GM18861 (cell line): ENCODE data around the gene POLG.

Experiments used
- ATAC-seq: cut with Tn5 transposase; IDR thresholded peaks from one replicate; pipeline ENCODE4 v1.9.1; 2021; ENCODE audit not compliant: unreplicated experiment

POLG gene

DNA sequence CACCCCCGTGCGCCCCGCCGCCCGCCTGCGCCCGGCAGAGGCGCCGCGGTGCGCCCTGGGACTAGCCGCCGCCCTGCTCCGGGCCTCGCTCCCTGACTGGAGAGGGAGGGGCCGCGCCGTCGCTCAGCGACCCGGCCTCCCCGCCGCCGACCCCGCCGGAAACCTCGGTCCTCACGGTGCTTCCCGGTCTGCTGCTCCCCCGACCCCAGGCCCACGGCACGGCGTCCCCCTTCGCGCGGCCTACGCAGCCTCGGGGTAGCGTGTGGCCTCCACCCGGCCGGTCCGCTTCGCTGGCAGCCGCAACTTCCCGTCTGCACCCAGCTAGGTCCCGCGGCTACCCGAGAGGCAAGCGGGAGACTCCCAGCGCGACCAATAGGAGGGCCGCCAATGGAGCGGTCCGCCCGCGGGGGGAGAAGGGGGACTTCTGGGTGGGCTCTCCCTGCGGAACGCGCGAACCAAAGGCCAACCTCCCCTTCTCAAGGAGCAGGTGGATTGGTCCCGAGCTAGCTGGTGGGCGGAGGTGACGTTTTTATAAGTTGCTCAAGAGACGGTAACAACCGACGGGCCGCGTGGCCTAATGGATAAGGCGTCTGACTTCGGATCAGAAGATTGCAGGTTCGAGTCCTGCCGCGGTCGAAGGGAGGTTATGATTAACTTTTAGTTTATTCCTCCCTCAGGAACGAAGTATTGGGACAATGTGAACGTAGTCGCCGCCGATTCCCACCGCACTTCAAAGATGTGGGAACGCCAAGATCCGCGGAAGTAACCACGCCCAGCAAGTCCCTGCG, at the start of gene POLG:
Gene POLG (minus strand): TSS at position 315 of the 788 bp plus-strand sequence. CDS start 1,070 bp downstream, outside the sequence.
- ATAC-seq, result peak; percentile 85

DNA sequence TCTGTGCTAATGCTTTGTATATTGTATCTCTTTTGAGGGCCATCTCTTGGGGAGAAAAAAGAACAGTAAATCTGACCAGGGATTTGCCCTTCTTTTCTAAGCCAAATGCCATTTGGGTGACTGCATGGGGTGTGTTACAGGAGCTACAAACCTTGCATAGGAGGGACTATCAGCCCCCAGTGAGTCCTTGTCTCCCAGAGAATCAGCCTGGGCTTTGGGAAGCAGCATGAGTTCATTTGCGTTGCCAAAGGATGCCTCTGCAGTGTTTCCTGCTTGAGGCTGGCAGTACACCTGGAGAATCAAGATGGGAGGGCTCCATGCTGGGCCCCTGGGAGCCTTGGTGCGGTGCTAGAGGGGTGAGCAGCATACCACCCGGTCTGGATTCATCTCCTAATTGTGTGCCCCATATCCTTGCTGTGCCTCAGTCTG, 49.6 kb upstream of the POLG start:
- no peak for ATAC-seq

DNA sequence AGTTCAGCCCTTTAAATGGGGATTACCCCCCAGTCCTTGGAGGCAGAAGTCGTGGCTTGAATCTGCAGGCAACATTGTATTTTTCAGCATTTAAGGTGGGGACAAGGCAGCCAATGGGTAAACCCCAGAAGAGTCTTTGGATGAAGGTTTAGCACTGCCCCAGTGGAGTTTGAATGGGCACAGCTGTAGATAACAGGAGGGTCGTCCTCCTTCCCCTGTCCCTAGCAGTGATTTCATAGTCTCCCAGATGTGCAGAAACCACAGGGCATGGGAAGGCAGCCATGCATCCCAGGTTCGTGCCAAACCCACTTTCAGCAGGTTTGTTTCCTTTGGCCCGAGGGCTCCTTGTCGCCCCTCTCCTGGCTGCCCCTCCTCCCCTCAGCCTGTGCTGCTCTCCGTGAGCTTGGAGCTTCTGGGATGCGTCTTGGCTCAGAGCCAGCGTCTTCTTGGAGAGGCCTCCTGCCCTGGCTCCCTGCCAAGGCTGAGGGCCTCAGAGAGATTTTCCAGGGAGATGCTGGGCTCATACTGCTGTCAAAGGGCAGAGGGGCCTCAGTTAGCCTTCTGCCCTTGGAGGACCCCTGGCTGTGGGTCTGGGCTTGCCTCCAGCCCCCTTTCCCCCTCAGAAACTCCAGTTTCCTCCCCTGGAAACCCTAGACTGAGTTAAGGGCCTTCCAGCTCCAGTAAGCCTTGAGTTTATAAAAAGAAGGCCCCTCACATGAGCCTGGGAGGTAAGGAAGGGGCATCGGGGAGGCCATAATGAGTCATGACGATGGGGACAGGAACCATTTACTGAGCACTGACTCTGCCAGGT, 48.9 kb upstream of the POLG start:
- ATAC-seq, result no peak

DNA sequence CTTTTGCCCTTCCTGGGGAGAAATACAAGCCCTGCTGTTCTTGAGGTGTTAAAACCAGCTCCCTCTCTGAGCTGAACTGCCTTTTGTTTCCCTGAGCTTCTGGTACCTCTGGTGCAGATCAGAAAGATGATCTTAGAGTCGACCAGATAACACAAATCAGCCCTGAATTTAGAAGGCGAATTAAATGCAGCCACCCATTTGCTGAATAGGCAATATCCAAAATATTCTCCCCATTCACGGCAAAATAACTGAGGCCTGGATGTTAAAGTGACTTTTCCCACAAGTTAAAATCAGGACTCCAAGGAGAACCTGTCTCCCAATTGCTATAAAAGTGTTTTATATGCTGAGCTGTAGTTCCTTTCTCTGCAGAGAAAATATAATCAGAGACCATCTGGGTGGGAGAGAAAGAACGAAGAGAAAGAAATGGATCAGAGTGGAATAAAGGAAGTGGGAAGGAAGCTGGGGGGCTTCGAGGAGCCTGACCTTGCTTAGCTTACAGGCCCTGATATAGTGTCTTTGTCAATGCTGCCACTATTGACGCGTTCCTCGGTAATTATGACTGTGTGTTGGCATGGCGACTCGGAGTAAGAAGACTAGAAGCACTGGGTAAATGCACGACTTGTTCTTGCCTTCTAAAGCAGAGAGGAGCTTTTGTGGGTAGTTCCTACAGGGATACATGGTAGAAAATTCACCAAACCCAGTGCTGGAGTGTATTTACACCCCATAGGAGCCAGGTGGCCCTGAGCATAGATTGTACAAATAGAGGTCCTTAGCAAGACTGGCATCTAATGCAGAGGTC, 47.5 kb upstream of the POLG start:
- ATAC-seq, result no peak

DNA sequence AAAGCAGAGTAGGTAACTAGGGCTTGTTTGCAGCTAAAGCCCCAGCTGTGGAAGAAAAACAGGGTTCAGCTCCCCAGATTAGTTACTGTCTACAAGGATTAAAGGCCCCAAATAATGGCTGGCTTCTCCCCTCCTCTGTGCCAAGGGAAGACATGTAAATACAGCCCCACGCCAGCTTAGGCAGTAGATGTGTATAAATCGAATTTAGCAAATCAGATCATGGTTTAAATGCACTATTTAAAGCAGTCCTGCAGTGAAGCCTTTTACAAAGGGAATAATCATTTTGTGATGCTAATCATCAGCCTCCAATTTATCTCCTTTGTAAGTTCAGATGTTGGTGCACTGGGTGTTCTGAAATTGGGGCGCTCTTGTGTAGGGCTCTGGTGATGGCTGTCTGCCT, 46.7 kb upstream of the POLG start:
- ATAC-seq, result no peak

DNA sequence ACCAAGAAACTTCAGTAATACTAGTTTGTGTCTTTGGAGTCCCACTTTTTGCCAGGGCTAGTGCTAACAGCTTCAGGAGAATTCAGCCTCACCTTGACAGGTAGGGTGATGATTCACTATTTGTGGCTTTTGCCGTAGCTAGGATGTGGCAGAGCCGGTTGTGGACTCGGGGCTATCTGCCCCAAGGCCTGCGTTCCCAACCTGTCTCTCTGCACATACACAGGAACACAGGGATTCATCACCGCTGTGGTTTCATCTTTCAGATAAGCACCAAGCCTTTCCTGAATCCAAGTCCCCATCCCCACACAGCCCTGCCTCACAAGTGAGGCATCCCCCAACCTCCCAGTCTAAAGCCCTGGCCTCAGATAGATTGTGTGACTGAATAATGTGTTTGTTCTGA, 45.2 kb upstream of the POLG start:
- no peak for ATAC-seq

DNA sequence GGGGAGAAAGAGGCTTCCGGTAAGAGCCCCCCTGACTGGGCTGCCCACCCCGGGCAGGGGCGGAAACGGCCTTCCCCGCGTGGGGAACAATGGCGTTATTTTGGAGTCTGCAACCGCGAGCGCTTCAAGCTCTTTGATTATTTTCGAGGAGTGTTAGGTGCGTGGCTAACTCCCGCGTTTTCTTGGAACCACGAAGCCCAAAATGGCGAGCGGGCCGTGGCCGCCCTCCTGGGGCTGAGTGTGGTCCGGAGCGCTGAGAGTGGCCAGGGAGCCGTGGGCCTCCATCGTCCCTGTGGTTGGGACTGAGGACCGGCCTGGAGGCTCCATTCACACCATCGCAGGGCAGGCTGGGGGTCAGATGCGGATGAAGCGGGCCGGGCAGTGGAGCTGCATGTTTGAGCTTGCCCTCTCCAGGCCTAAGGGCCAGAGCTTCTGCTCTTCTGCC, 44.6 kb upstream of the POLG start:
- no peak for ATAC-seq

DNA sequence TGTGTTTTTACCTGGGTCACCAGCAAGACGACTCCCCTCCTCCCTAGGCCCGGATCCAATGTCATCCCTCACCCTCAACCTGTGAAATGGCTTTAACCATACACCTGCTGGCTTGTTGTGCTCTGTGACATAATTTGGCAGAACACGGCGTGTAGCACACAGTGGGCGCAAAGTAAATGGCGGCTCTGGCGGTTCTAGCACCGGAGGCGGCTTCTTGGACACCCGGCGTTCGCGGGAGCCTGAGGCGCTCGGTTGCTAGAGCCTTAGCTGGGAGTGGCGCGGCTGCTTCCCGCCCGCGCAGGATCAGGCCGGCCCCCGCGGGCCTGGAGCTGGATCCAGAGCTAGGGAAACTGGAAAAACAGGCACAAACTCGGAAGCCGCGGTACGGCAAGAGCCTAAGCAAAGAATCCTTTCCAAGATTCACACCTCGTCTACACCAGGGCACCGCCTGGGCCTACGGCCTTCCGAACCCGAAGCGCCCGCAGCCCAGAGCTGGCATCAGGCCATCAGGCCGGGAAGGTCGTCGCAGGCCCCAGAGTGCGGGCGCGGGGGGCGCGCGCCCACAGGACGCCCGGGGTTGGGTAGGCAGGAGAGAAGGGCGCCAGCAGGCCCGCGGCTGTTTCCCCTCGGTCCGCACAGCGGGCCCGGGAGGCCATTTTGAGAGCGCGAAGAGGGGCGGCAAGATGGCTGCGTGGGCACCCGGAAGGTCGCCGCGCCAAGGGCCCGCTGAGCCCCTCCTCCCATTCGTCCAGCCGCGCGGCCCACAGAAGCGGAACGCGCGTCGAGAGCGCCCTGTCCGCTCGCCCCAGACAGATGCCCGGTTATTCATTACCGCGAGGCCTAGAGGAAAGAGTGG, 43.9 kb upstream of the POLG start:
- ATAC-seq, result no peak

DNA sequence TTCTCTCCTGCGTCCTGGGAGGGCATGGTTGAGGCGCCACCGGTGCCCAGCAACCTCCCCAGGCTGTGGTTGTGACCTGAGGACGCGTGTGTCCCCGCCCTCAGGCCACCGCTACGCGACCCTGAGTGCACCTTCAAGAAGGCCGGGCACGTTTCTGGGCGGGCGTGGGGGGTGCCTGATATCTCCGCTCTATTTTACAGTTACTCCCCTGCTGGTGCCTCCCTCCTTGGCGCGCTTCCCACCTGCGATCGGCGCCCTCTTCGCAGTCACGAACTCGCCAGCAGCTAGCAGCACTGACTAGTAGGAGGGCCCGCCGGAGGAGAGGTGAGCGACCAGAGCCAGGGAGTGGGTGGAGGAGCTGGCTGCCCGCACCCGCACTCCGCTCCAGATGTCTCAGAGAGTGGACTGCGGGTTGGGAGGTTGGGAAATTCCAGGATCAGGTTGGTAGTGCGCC, 43.2 kb upstream of the POLG start:
- ATAC-seq, result no peak

DNA sequence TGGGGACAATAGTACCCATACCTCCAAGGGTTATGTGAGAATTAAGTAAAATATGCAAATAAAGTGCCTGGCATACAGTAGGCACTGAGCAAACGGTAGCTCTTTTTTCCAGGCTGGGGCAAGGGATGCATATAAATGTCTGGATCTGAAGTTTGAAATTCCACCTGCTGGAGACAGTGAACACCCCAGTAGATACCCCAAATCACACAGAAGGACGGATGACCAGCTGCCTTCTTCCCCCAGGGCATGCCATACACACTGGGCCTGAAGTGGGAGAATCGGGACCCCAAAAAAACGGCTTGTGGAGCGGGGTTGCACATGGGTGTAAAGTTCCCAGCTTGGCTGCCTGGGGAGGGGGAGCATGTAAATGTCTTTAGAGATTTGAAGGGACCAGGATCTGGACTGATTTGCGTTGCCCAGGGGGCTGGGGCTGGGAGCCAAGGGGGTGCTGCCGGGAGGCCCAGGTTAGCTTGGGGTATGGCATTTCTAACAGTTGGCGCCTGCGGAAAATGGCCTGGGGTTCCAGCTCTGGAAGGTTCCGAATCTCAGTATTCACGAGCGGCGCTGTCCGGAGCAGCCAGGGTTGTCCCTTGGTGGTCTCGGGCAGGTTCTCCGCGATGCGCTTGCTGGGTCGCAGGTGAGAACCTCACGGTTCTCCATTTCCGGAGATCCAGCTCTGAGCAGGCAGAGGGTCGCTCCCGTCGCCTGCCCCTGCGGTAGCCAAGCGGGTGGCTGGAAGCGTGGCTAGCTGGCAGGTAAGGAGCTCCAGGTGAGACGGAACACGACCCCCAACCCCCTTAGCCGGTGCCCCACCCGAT, 42.6 kb upstream of the POLG start:
- no peak for ATAC-seq

DNA sequence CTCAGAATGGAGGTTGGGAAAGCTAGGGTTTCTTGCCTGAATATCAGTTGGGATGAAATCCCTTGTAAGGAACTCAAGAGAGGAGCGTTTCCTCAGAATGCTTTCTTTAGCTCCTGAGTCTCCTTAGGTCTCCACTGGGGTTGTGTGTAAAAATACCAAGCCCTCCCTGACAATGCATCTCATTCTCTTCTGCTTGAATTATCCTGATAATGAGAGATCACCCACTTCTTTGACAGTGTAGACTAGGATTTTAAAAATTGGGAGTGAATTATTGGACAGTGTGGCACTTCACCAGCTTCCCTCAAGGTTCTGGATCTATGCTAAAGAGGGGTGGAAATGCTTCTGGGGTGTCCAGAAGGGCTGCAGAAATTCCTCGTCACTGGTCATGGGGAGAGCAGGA, 41.8 kb upstream of the POLG start:
- no peak for ATAC-seq

DNA sequence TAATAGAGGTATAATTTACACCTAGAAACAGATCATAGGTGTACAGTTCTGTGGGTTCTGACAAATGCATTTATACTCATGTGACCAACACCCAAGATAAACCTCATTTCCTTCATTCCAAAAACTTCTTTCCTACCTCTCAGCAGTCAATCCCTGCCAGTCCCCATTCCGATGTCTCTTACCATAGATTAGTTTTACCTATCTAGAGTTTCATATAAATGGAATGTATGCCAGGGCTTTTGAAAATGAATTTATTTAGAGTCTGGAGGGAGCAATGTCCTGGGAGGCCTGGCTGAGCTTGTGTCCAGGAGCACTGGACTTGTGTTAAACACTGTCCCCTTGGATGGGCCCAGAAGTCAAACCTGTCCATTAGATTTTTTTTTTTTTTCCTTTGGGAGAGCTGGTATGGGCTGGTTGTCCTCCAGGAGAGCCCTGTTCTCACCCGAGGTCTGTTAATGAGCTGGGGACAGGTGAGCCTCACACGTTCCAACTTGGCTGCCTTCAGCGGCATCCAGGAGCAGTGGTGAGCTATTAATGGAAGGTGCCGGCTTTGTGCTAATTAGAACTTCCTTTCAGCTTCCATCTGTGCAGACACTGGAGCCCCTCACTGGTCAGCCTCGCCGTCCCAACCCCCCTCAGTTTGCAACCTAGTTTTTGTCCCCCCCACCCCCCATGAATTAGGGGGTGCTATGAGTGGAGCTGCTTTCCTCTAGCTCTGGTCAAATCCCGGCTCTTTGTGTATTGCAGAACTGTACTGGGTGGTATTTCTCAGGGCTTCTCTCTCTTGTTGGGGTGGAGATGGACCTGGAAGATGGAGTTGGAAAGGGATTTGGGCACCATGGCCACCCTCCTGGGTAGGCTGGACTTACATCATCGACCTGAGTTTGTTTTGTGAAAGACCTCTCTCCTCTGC, 40.7 kb upstream of the POLG start:
- ATAC-seq, result no peak

DNA sequence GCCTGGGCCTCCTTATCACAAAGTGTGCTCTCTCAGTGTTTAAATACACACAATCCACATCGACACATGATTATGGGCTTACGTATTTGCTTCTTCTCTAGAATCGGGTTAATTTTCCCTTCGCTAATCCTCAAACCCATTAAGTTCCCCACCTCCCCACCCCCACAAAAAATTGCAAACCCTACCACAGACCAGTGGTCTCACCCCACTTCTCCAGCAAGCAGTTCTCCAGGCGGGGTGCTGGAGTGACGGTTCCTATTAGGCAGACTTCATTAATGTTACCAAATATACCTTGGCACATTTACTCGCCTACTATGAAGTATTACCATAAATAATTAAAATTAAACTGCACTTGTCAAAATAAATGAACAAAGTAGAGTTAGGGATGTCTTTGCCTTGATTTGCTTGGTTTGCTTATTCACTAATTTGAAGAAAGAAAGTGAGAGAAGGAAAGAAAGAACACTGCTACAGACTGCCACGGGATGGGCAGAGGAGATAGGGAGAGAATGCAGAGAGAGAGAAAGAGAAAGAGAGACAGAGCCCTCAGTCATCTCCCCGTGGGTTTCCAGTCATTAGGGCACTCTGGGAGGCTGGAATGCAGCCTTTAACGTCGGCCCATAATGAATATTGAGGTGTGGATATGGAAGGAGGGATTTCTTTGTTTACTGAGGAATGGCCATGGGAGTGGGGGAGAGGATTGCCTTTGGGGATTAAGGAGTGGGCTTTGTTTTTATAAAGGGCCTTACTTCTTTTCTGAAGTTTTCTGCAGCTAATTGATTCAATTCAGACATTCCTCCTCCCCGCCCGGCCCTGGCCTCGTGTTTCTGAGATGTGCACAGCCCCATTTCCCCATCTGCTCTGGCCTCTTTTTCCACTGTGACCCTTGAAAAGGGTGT, 39.7 kb upstream of the POLG start:
- ATAC-seq, result no peak

DNA sequence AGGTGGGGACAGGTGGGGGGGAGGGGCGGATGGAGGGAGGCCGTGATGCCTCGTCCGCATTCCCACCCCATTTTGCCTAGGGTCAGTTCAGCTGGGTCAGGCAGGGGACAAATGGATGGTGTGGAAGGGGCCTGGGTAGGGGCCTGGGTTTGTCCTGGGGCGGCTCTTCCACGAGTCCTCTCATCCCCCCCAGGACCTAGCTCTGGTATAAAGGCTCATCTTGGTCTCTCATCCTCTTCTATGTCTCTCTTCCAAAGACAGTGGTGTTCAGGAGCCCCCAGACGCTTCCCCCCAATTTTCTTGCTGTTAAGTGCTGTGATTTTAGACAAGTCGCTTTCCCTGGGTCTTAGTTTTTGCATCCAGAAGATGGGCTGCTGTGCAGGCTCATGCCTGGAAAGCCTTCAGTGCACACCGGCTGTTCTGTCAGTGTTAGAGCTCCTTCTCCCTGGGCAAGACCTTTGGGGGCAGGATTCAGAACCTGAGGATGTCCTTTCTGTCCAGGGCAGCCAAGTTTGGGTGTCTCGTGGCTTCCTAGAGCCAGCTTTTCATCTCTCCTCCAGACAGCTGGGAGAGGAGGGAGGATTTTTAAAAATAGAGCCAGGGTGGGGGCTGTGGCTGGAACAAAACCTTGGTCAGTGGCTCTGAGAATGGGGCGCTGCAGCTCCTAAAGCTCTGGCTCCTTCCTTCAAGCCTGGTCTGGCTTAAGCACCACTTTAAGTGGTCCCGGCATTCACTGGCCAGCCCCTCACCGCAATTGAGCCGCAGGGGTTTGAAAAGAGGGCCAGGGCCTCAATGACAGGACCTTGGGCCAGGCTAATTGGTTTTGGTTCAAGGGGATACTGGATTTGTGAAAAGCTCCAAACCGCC, 37.7 kb upstream of the POLG start:
- no peak for ATAC-seq

DNA sequence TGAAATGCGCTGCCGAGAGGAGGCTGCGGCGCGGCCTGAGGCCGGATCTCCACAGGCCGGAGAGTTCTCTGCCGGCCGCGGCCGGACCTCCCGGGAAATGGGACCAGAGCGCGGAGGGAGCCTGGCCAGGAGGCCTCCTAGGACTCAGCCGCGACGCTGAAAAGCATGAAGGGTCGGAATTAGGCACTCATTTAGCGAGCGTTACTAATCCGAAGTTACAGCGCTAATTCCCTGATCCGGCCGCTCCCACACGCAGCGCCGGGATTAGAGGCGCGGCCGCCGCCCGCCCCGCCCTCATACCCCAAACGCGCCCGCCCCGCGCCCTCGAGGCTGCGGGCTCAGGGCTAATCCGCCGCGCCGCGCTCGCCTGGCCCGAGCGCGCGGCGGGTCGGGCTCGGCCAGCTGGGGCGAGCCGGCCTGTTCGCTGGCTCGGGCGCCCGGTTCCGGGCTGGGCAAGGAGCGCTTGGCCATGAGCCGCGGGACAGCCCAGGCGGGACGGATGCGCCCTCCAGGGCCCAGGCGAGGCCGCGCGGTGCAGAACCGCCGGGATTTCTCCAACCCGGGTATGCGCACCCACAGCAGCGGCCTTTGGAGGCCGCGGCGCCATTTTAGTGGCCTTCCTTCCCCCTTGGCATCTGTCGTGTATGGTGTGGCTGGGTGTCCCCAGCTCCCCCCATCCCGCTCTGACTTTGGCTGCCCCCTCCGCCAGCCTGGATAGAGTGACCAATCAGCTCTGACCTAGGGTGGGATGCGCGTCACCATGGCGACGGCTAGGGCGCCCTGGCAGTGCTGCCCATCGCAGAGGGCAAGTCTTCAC, 36.8 kb upstream of the POLG start:
- ATAC-seq, result no peak

DNA sequence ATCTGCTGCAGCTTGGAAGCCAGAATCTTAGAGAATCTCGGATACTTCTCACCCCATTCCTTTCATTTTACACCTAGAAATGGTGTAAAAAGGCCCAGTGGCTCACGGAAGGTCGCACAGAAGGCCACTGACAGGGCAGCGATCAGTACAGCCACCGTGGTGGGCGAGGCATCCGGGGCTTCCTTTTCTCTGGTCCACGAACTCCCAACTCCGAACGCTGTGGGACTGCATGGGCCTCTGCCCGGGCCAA, 36.3 kb upstream of the POLG start:
- no peak for ATAC-seq
